HepG2 (cell line): ENCODE results near the gene CCDC87. TPM values are rescaled to one million over a fixed set of nuclear protein-coding genes. Genes with fewer than 3 reads are reported as not detected.

Experiments used
- ATM ChIP-seq: fragments of 450-650 bp; IDR thresholded peaks from 2 replicates; pipeline ENCODE4 v1.7.1; 2017; ENCODE audit warnings: mild to moderate bottlenecking, borderline replicate concordance
- BRCA1 ChIP-seq: sonication (generic); formaldehyde crosslinking; IDR thresholded peaks from 2 replicates; pipeline ENCODE4 v1.4.0; 2020; ENCODE audit warnings: missing genetic modification reagents
- BRF2 ChIP-seq: sonication (generic); formaldehyde crosslinking; IDR thresholded peaks from 2 replicates; pipeline ENCODE4 v1.8.1; 2022; ENCODE audit warnings: mild to moderate bottlenecking, missing genetic modification reagents
- ELF3 ChIP-seq: IDR thresholded peaks from 2 replicates; pipeline ENCODE4 v1.6.1; 2016; ENCODE audit warnings: missing genetic modification reagents, missing compliant biosample characterization
- ETS1 ChIP-seq: sonication (generic); formaldehyde crosslinking; IDR thresholded peaks from 2 replicates; pipeline ENCODE4 v1.4.0; 2020; ENCODE audit warnings: missing genetic modification reagents
- FIP1L1 ChIP-seq: fragments of 200-400 bp; formaldehyde crosslinking; IDR thresholded peaks from 2 replicates; pipeline ENCODE4 v1.6.1; 2018; ENCODE audit warnings: low read depth, mild to moderate bottlenecking, low read length, moderate library complexity, borderline replicate concordance; ENCODE audit not compliant: insufficient read depth
- HNRNPLL ChIP-seq: fragments of 200-400 bp; formaldehyde crosslinking; IDR thresholded peaks from 2 replicates; pipeline ENCODE4 v1.6.1; 2017; ENCODE audit warnings: mild to moderate bottlenecking, low read depth, low read length; ENCODE audit not compliant: poor library complexity, severe bottlenecking
- KIAA2018 ChIP-seq: sonication (generic); formaldehyde crosslinking; IDR thresholded peaks from 2 replicates; pipeline ENCODE4 v1.5.0; 2020; ENCODE audit warnings: mild to moderate bottlenecking, missing genetic modification reagents, borderline replicate concordance
- MYC ChIP-seq: sonication (generic); formaldehyde crosslinking; IDR thresholded peaks from 2 replicates; pipeline ENCODE4 v1.9.0; 2021; ENCODE audit warnings: missing genetic modification reagents, borderline replicate concordance
- NR2F2 ChIP-seq: IDR thresholded peaks from 2 replicates; pipeline ENCODE4 v1.6.1; 2012; ENCODE audit warnings: low read depth, inconsistent platforms, borderline replicate concordance
- PHF21A ChIP-seq: sonication (generic); formaldehyde crosslinking; IDR thresholded peaks from 2 replicates; pipeline ENCODE4 v1.5.0; 2020; ENCODE audit warnings: mild to moderate bottlenecking, missing genetic modification reagents
- POLR2A ChIP-seq, 2 experiments: IDR thresholded peaks; 2 replicates each; pipeline ENCODE4 v1.6.1; 2011; ENCODE audit warnings: low read depth in 2 of 2, low read length in 2 of 2, mild to moderate bottlenecking in 1 of 2, moderate library complexity in 1 of 2; ENCODE audit not compliant: insufficient read depth in 1 of 2
- POLR2AphosphoS2 ChIP-seq: IDR thresholded peaks from 2 replicates; pipeline ENCODE4 v1.6.1; 2011; ENCODE audit warnings: low read depth, low read length, improper control_type of control experiment
- PPARG ChIP-seq: conservative IDR thresholded peaks from 2 replicates; pipeline ENCODE4 v1.6.1; 2016; ENCODE audit warnings: missing biosample characterization, missing genetic modification reagents
- RARA ChIP-seq: IDR thresholded peaks from 2 replicates; pipeline ENCODE4 v1.6.1; 2016; ENCODE audit warnings: missing genetic modification reagents, missing compliant biosample characterization
- RFX3 ChIP-seq: IDR thresholded peaks from 2 replicates; pipeline ENCODE4 v1.6.1; 2016; ENCODE audit warnings: missing biosample characterization, missing genetic modification reagents
- RXRA ChIP-seq: sonication (generic); formaldehyde crosslinking; IDR thresholded peaks from 2 replicates; pipeline ENCODE4 v1.5.1; 2020; ENCODE audit warnings: missing genetic modification reagents
- SUZ12 ChIP-seq: fragments of 150-350 bp; IDR thresholded peaks from 2 replicates; pipeline ENCODE4 v1.6.1; 2014; ENCODE audit warnings: low read depth, low read length
- ZFP36 ChIP-seq: fragments of 150-350 bp; IDR thresholded peaks from 2 replicates; pipeline ENCODE4 v1.6.1; 2018; ENCODE audit warnings: borderline replicate concordance, low read length, low read depth; ENCODE audit not compliant: partially characterized antibody
- ZNF224 ChIP-seq: sonication (generic); formaldehyde crosslinking; IDR thresholded peaks from 2 replicates; pipeline ENCODE4 v1.5.0; 2020; ENCODE audit warnings: mild to moderate bottlenecking, missing genetic modification reagents
- ZNF879 ChIP-seq: sonication (generic); formaldehyde crosslinking; IDR thresholded peaks from 2 replicates; pipeline ENCODE4 v1.8.1; 2023; ENCODE audit warnings: missing genetic modification reagents
- polyA plus RNA-seq, 8 experiments: library from polyadenylated mRNA; depleted of rRNA in 3 of 8; stranded (reverse) in 7 of 8; unstranded in 1 of 8; fragments of >200 nt; fragmentation: Illumina TruSeq in 4 of 8; extraction: Trizol in 4 of 8; gene quantifications; 2 replicates each; pipeline versions ENCODE4 v1.2.1 to v1.2.3, GENCODE V29; 2011 to 2016; ENCODE audit warnings: low read depth in 4 of 8, missing spikeins in 1 of 8, mixed read lengths in 1 of 8; ENCODE audit not compliant: insufficient read depth in 1 of 8
- total RNA-seq, 5 experiments: library from RNA; depleted of rRNA; stranded (reverse); fragments of >200 nt; fragmentation: Illumina TruSeq; extraction: Trizol; gene quantifications; 2 replicates each; pipeline ENCODE4 v1.2.3, GENCODE V29; 2016; ENCODE audit warnings: low read depth in 1 of 5

Gene CCDC87
- total and polyA plus RNA-seq, 2 of the 13 experiments (the other 11 are each of a cell fraction or from before 2014, with no cell fraction given), result 0.05 to 0.42 TPM

- TF ChIP-seq NR2F2 (no peak; the same call in 1 of the 2 replicates), PHF21A (0 out of 2 replicates have a peak, but pooled peaks have one; percentile 30), RFX3 (no peak), POLR2AphosphoS2 (no peak), PPARG (CRISPR knock-in tag) (0 out of 2 replicates have a peak, but pooled peaks have one; percentile 10), POLR2A (IDR thresholded peaks at IDR 0.05; ENCODE audit: insufficient read depth in 1 of 2, low read depth in 2 of 2, low read length in 2 of 2) (peak; percentile 70 to 73), KIAA2018 (no peak), ETS1 (CRISPR knock-in tag) (no peak), ZFP36 (no peak), FIP1L1 (no peak), SUZ12 (no peak), ZNF224 (CRISPR knock-in tag) (no peak), MYC (CRISPR knock-in tag) (peak; percentile 79), RARA (CRISPR knock-in tag) (no peak), ZNF879 (CRISPR knock-in tag) (no peak), ELF3 (CRISPR knock-in tag) (0 out of 2 replicates have a peak, but pooled peaks have one; percentile 45), RXRA (CRISPR knock-in tag) (0 out of 2 replicates have a peak, but pooled peaks have one; percentile 15), ATM (no peak), HNRNPLL (peak; percentile 81), BRF2 (CRISPR knock-in tag) (no peak), BRCA1 (CRISPR knock-in tag) (no peak; the same call in 1 of the 2 replicates)
Measured at GRCh38 chr11:66545701-66546367, 47.0 kb downstream of the CCDC87 start, which contains the start of gene ZDHHC24 (continued).
